HepG2 (cell line): ENCODE data around the gene NDUFAF8. TPM values are rescaled to one million over a fixed set of nuclear protein-coding genes. Genes with fewer than 3 reads are reported as not detected.
A peak's percentile ranks its signal among the peaks of the same experiment; 100 is the strongest.

ENCODE experiments used
- BCL3 ChIP-seq: sonication (generic); formaldehyde crosslinking; IDR thresholded peaks from 2 replicates; pipeline ENCODE4 v1.5.1; 2020; ENCODE audit warnings: mild to moderate bottlenecking, missing genetic modification reagents, moderate library complexity
- FOXK2 ChIP-seq: fragments of 450-650 bp; IDR thresholded peaks from 2 replicates; pipeline ENCODE4 v1.6.1; 2016
- GABPB1 ChIP-seq: IDR thresholded peaks from 2 replicates; pipeline ENCODE4 v1.6.1; 2016; ENCODE audit warnings: mild to moderate bottlenecking, missing genetic modification reagents, moderate library complexity, missing compliant biosample characterization
- KDM6A ChIP-seq: IDR thresholded peaks from 2 replicates; pipeline ENCODE4 v1.6.1; 2016; ENCODE audit warnings: low read depth
- MAFG ChIP-seq: sonication (generic); formaldehyde crosslinking; IDR thresholded peaks from 2 replicates; pipeline ENCODE4 v1.5.1; 2020; ENCODE audit warnings: mild to moderate bottlenecking, missing genetic modification reagents
- MED13 ChIP-seq: sonication (generic); formaldehyde crosslinking; IDR thresholded peaks from 2 replicates; pipeline ENCODE4 v1.5.0; 2020; ENCODE audit warnings: missing genetic modification reagents
- RARG ChIP-seq: sonication (generic); formaldehyde crosslinking; IDR thresholded peaks from 2 replicates; pipeline ENCODE4 v1.4.0; 2020; ENCODE audit warnings: low read depth, mild to moderate bottlenecking, missing genetic modification reagents
- SNRNP70 ChIP-seq: fragments of 200-400 bp; formaldehyde crosslinking; IDR thresholded peaks from 2 replicates; pipeline ENCODE4 v1.6.1; 2017; ENCODE audit warnings: mild to moderate bottlenecking, low read depth, low read length, moderate library complexity
- SRSF9 ChIP-seq: fragments of 200-400 bp; formaldehyde crosslinking; IDR thresholded peaks from 2 replicates; pipeline ENCODE4 v1.6.1; 2018; ENCODE audit warnings: borderline replicate concordance, mild to moderate bottlenecking, low read depth, low read length; ENCODE audit not compliant: insufficient read depth, poor library complexity, severe bottlenecking
- TSC22D2 ChIP-seq: sonication (generic); formaldehyde crosslinking; IDR thresholded peaks from 2 replicates; pipeline ENCODE4 v1.5.1; 2020; ENCODE audit warnings: missing genetic modification reagents, mild to moderate bottlenecking, borderline replicate concordance
- ZNF121 ChIP-seq: sonication (generic); formaldehyde crosslinking; IDR thresholded peaks from 2 replicates; pipeline ENCODE4 v1.5.0; 2020; ENCODE audit warnings: mild to moderate bottlenecking, missing genetic modification reagents
- ZNF234 ChIP-seq: sonication (generic); formaldehyde crosslinking; conservative IDR thresholded peaks from 2 replicates; pipeline ENCODE4 v1.5.1; 2020; ENCODE audit warnings: mild to moderate bottlenecking, missing genetic modification reagents
- ZNF329 ChIP-seq: sonication (generic); formaldehyde crosslinking; IDR thresholded peaks from 2 replicates; pipeline ENCODE4 v1.9.0; 2021; ENCODE audit warnings: low read depth, mild to moderate bottlenecking, missing genetic modification reagents
- ZNF432 ChIP-seq: sonication (generic); formaldehyde crosslinking; IDR thresholded peaks from 2 replicates; pipeline ENCODE4 v1.5.0; 2020; ENCODE audit warnings: missing genetic modification reagents, mild to moderate bottlenecking, borderline replicate concordance
- ZNF460 ChIP-seq: sonication (generic); formaldehyde crosslinking; IDR thresholded peaks from 2 replicates; pipeline ENCODE4 v1.5.1; 2020; ENCODE audit warnings: missing genetic modification reagents, mild to moderate bottlenecking, borderline replicate concordance
- ZNF468 ChIP-seq: sonication (generic); formaldehyde crosslinking; IDR thresholded peaks from 2 replicates; pipeline ENCODE4 v1.8.0; 2022; ENCODE audit warnings: mild to moderate bottlenecking, moderate library complexity, missing genetic modification reagents
- ZNF562 ChIP-seq: sonication (generic); formaldehyde crosslinking; IDR thresholded peaks from 2 replicates; pipeline ENCODE4 v1.8.0; 2022; ENCODE audit warnings: missing genetic modification reagents, borderline replicate concordance
- ZSCAN31 ChIP-seq: sonication (generic); formaldehyde crosslinking; IDR thresholded peaks from 2 replicates; pipeline ENCODE4 v1.5.0; 2020; ENCODE audit warnings: low read depth, mild to moderate bottlenecking, missing genetic modification reagents
- ZSCAN9 ChIP-seq: IDR thresholded peaks from 2 replicates; pipeline ENCODE4 v1.6.1; 2016; ENCODE audit warnings: borderline replicate concordance
- polyA plus RNA-seq, 8 experiments: library from polyadenylated mRNA; depleted of rRNA in 3 of 8; stranded (reverse) in 7 of 8; unstranded in 1 of 8; fragments of >200 nt; fragmentation: Illumina TruSeq in 4 of 8; extraction: Trizol in 4 of 8; gene quantifications; 2 replicates each; pipeline versions ENCODE4 v1.2.1 to v1.2.3, GENCODE V29; 2011 to 2016; ENCODE audit warnings: low read depth in 4 of 8, missing spikeins in 1 of 8, mixed read lengths in 1 of 8; ENCODE audit not compliant: insufficient read depth in 1 of 8
- total RNA-seq, 5 experiments: library from RNA; depleted of rRNA; stranded (reverse); fragments of >200 nt; fragmentation: Illumina TruSeq; extraction: Trizol; gene quantifications; 2 replicates each; pipeline ENCODE4 v1.2.3, GENCODE V29; 2016; ENCODE audit warnings: low read depth in 1 of 5
- TF ChIP-seq, protein P1 (sequence below), 2 experiments: IDR thresholded peaks; 2 replicates each; pipeline ENCODE4 v1.6.1; 2011 to 2012; ENCODE audit warnings: low read length in 2 of 2, borderline replicate concordance in 1 of 2, low read depth in 1 of 2, mild to moderate bottlenecking in 1 of 2, moderate library complexity in 1 of 2
- TF ChIP-seq, protein P2 (sequence below): sonication (generic); formaldehyde crosslinking; IDR thresholded peaks from 2 replicates; pipeline ENCODE4 v1.4.0; 2020; ENCODE audit warnings: missing genetic modification reagents

NDUFAF8 gene
- total and polyA plus RNA-seq, 2 of the 13 experiments (the other 11 are each of a cell fraction or from before 2014, with no cell fraction given) = 75.6 to 233 TPM

GRCh38 chr17:81222906-81223761, 16.0 kb upstream of the NDUFAF8 start, which contains the start of gene CEP131 (continued):
- peak; percentile 87 for TF ChIP-seq GABPB1 (CRISPR knock-in tag)
- peak; percentile 42; the same call in 1 of the 2 replicates for TF ChIP-seq ZSCAN9 (CRISPR knock-in tag)
- TF ChIP-seq ZNF460 (CRISPR knock-in tag) = no peak
- TF ChIP-seq TSC22D2 = no peak; the same call in 1 of the 2 replicates
- TF ChIP-seq ZNF234 (CRISPR knock-in tag) = peak; percentile 32; the same call in 1 of the 2 replicates
- no peak for TF ChIP-seq ZNF121 (CRISPR knock-in tag)
- TF ChIP-seq MED13 (CRISPR knock-in tag) = peak; percentile 46; the same call in 1 of the 2 replicates
- TF ChIP-seq FOXK2 = peak; percentile 24; the same call in 1 of the 2 replicates
- TF ChIP-seq, protein P1, sequence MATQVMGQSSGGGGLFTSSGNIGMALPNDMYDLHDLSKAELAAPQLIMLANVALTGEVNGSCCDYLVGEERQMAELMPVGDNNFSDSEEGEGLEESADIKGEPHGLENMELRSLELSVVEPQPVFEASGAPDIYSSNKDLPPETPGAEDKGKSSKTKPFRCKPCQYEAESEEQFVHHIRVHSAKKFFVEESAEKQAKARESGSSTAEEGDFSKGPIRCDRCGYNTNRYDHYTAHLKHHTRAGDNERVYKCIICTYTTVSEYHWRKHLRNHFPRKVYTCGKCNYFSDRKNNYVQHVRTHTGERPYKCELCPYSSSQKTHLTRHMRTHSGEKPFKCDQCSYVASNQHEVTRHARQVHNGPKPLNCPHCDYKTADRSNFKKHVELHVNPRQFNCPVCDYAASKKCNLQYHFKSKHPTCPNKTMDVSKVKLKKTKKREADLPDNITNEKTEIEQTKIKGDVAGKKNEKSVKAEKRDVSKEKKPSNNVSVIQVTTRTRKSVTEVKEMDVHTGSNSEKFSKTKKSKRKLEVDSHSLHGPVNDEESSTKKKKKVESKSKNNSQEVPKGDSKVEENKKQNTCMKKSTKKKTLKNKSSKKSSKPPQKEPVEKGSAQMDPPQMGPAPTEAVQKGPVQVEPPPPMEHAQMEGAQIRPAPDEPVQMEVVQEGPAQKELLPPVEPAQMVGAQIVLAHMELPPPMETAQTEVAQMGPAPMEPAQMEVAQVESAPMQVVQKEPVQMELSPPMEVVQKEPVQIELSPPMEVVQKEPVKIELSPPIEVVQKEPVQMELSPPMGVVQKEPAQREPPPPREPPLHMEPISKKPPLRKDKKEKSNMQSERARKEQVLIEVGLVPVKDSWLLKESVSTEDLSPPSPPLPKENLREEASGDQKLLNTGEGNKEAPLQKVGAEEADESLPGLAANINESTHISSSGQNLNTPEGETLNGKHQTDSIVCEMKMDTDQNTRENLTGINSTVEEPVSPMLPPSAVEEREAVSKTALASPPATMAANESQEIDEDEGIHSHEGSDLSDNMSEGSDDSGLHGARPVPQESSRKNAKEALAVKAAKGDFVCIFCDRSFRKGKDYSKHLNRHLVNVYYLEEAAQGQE (IDR thresholded peaks at IDR 0.05; ENCODE audit: borderline replicate concordance in 1 of 2, low read depth in 1 of 2, low read length in 2 of 2) = no peak
- TF ChIP-seq KDM6A = no peak
- TF ChIP-seq ZSCAN31 = peak; percentile 30; the same call in 1 of the 2 replicates
- TF ChIP-seq ZNF432 (CRISPR knock-in tag) = no peak
- TF ChIP-seq, protein P2, sequence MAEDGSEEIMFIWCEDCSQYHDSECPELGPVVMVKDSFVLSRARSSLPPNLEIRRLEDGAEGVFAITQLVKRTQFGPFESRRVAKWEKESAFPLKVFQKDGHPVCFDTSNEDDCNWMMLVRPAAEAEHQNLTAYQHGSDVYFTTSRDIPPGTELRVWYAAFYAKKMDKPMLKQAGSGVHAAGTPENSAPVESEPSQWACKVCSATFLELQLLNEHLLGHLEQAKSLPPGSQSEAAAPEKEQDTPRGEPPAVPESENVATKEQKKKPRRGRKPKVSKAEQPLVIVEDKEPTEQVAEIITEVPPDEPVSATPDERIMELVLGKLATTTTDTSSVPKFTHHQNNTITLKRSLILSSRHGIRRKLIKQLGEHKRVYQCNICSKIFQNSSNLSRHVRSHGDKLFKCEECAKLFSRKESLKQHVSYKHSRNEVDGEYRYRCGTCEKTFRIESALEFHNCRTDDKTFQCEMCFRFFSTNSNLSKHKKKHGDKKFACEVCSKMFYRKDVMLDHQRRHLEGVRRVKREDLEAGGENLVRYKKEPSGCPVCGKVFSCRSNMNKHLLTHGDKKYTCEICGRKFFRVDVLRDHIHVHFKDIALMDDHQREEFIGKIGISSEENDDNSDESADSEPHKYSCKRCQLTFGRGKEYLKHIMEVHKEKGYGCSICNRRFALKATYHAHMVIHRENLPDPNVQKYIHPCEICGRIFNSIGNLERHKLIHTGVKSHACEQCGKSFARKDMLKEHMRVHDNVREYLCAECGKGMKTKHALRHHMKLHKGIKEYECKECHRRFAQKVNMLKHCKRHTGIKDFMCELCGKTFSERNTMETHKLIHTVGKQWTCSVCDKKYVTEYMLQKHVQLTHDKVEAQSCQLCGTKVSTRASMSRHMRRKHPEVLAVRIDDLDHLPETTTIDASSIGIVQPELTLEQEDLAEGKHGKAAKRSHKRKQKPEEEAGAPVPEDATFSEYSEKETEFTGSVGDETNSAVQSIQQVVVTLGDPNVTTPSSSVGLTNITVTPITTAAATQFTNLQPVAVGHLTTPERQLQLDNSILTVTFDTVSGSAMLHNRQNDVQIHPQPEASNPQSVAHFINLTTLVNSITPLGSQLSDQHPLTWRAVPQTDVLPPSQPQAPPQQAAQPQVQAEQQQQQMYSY (CRISPR knock-in tag) = 0 out of 2 replicates have a peak, but pooled peaks have one; percentile 38
- TF ChIP-seq ZNF468 (CRISPR knock-in tag) = peak; percentile 71; the same call in 1 of the 2 replicates
- no peak for TF ChIP-seq ZNF562 (CRISPR knock-in tag)
- no peak for TF ChIP-seq ZNF329 (CRISPR knock-in tag)
- no peak for TF ChIP-seq MAFG
- peak; percentile 19; the same call in 1 of the 2 replicates for TF ChIP-seq BCL3 (CRISPR knock-in tag)
- no peak for TF ChIP-seq SRSF9
- TF ChIP-seq SNRNP70 = no peak
- no peak for TF ChIP-seq RARG (CRISPR knock-in tag)
